Measurements from ENCODE around the gene RAB37. TPM values are rescaled to one million over a fixed set of nuclear protein-coding genes. Genes with fewer than 3 reads are reported as not detected.

RAB37 gene
- polyA plus RNA-seq (2013, experiment 1 of 2; ENCODE audit: insufficient read length): not detected
- 0.06 TPM for polyA plus RNA-seq (2013, experiment 2 of 2; ENCODE audit: insufficient read length)

GRCh38 chr17:74736513-74737298, at the start of gene RAB37:
Gene RAB37, plus strand, starts transcription at chr17:74737256. Its CDS starts 17 bp downstream, at chr17:74737273.
- no peak for DNase-seq

- DNase-seq: no peak
Observed at GRCh38 chr17:74687886-74688285, 49.2 kb upstream of the RAB37 start.

GRCh38 chr17:74690409-74690825, 46.6 kb upstream of the RAB37 start:
- no peak for DNase-seq

- no peak for DNase-seq
Observed at GRCh38 chr17:74691151-74691550, 45.9 kb upstream of the RAB37 start.

GRCh38 chr17:74694081-74694480, 43.0 kb upstream of the RAB37 start:
- no peak for DNase-seq

- DNase-seq: no peak
Observed at GRCh38 chr17:74695629-74696028, 41.4 kb upstream of the RAB37 start.

GRCh38 chr17:74697515-74697914, 39.5 kb upstream of the RAB37 start:
- DNase-seq: no peak

- no peak for DNase-seq
Observed at GRCh38 chr17:74698069-74698468, 39.0 kb upstream of the RAB37 start.

- no peak for DNase-seq
Observed at GRCh38 chr17:74699236-74699635, 37.8 kb upstream of the RAB37 start.

GRCh38 chr17:74702116-74702871, 34.8 kb upstream of the RAB37 start:
- no peak for DNase-seq

GRCh38 chr17:74703311-74703710, 33.7 kb upstream of the RAB37 start:
- DNase-seq: no peak

GRCh38 chr17:74704544-74704943, 32.5 kb upstream of the RAB37 start:
- DNase-seq: no peak

GRCh38 chr17:74711058-74711824, 25.8 kb upstream of the RAB37 start:
- DNase-seq: no peak

- no peak for DNase-seq
Observed at GRCh38 chr17:74712301-74712700, 24.8 kb upstream of the RAB37 start.

- DNase-seq: no peak
Observed at GRCh38 chr17:74712756-74713155, 24.3 kb upstream of the RAB37 start, which contains the start of gene CD300LF. Gene CD300LF, minus strand, starts transcription at chr17:74712923. Its CDS starts 57 bp downstream, at chr17:74712866.

- DNase-seq: no peak
Observed at GRCh38 chr17:74713171-74713755, 23.8 kb upstream of the RAB37 start.

GRCh38 chr17:74715144-74715543, 21.9 kb upstream of the RAB37 start:
- DNase-seq: no peak

- DNase-seq: no peak
Observed at GRCh38 chr17:74720506-74720905, 16.6 kb upstream of the RAB37 start.

- DNase-seq: no peak
Observed at GRCh38 chr17:74722782-74723181, 14.3 kb upstream of the RAB37 start.

GRCh38 chr17:74723891-74724290, 13.2 kb upstream of the RAB37 start:
- DNase-seq: no peak

- DNase-seq: no peak
Observed at GRCh38 chr17:74725111-74725510, 11.9 kb upstream of the RAB37 start.

GRCh38 chr17:74728033-74728701, 8.9 kb upstream of the RAB37 start:
- DNase-seq: no peak

All from fibroblast of skin of abdomen (primary cell).